Prostate gland (tissue), 2 donors: Measurements from ENCODE around the gene MYLK. TPM values are rescaled to one million over a fixed set of nuclear protein-coding genes. Genes with fewer than 3 reads are reported as not detected.

ENCODE experiments used
- DNase-seq: peaks from one replicate; pipeline ENCODE4 v3.0.0-alpha.2; 2019; ENCODE audit warnings: low spot score
- H3K27ac ChIP-seq, 2 donors: fragments of 200-600 bp; sonication (generic); 2 replicates each; pipeline ENCODE4 v1.5.1; 2017 to 2019
- H3K27me3 ChIP-seq: fragments of 200-600 bp; sonication (generic); replicated peaks from 2 replicates; pipeline ENCODE4 v1.5.1; 2019; ENCODE audit not compliant: insufficient read depth
- H3K36me3 ChIP-seq, 2 donors: fragments of 200-600 bp; sonication (generic); 1 replicate in 1 of 2; 2 replicates in 1 of 2; pipeline versions ENCODE4 v1.5.1 to v1.8.1; 2017 to 2019
- H3K4me1 ChIP-seq: fragments of 200-600 bp; sonication (generic); replicated peaks from 2 replicates; pipeline ENCODE4 v1.5.1; 2019
- H3K4me3 ChIP-seq, 2 donors: fragments of 200-600 bp; sonication (generic); 2 replicates each; pipeline ENCODE4 v1.5.1; 2017 to 2019
- H3K9me3 ChIP-seq: fragments of 200-600 bp; sonication (generic); 2 replicates; pipeline ENCODE4 v1.5.1; 2017
- POLR2A ChIP-seq: fragments of 450-650 bp; IDR thresholded peaks from one replicate; pipeline ENCODE4 v1.6.1; 2016; ENCODE audit warnings: antibody characterized with exemption, mild to moderate bottlenecking
- POLR2AphosphoS5 ChIP-seq: sonication (generic); formaldehyde crosslinking; IDR thresholded peaks from one replicate; pipeline ENCODE4 v1.6.1; 2017; ENCODE audit warnings: antibody characterized with exemption
- WGBS: methylation state at CpG from one replicate; pipeline ENCODE4 v1.1.5; 2018; 5-methylcytosine and 5-hydroxymethylcytosine counted together
- intact Hi-C: fragments of 100-400 bp; cut with DNase I; formaldehyde crosslinking; loops from one replicate; pipeline ENCODE4 v1.14.2; 2022
- total RNA-seq, 2 donors: library from RNA; depleted of rRNA; stranded (reverse); fragments of >200 nt; gene quantifications; one replicate each; pipeline ENCODE4 v1.1.0, GENCODE V29; 2016
- TF ChIP-seq, protein P1 (sequence below), 4 experiments: fragments of 200-600 bp in 2 of 4; fragments of 450-650 bp in 2 of 4; sonication (generic) in 2 of 4; IDR thresholded peaks; 1 replicate in 3 of 4; 2 replicates in 1 of 4; pipeline ENCODE4 v1.5.1; 2016 to 2019; ENCODE audit warnings: antibody characterized with exemption in 4 of 4, mild to moderate bottlenecking in 2 of 4, moderate library complexity in 2 of 4

MYLK gene
- total RNA-seq, 2 donors from 2014 or later: 345 to 600 TPM

DNA sequence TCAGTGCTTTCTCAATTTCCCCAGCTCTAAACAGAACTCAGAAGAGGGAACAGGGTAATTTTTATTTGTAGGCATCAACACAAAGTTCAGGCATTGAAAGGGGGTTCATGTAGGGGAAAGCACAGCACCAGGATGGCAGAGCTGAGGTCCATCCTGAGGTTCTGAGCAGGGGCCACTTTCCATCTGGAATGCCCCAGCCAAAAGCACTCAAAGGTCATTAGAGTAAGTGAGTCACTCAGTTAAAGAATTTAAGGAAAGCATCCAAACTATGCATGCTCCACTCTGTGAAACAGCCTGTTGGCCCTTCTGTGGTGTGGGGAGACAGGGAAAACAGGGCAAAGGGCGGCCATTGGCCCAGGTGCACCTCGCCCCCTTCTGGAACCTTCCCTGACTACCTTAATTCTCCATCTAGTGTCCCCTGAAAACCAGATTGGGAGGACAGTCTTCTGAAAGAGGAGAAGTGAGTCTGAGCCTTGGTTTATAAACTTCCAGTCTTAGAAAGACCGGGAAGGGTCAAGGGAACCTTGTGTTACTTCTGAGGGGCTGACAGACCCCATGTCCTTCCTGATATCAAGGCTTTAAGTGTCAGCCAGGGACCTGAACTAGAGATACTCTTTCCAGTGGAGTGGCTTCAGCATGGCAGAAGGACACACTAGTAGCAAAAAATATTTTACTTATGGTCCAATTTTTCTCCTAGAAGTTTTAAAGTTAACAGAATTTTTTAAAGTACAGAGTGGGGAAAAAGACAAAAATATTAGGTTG is 133.3 kb downstream of the MYLK start:
- no peaks in the 10 kb centered on the region for H3K36me3 ChIP-seq
- WGBS: 80% methylated on average over 3 of the region's 3 CpGs
- intact Hi-C loops: no loop called here
- no peak overlapping the region for H3K4me3 ChIP-seq
- TF ChIP-seq POLR2AphosphoS5 (no peak), POLR2A (no peak)
- TF ChIP-seq, protein P1, sequence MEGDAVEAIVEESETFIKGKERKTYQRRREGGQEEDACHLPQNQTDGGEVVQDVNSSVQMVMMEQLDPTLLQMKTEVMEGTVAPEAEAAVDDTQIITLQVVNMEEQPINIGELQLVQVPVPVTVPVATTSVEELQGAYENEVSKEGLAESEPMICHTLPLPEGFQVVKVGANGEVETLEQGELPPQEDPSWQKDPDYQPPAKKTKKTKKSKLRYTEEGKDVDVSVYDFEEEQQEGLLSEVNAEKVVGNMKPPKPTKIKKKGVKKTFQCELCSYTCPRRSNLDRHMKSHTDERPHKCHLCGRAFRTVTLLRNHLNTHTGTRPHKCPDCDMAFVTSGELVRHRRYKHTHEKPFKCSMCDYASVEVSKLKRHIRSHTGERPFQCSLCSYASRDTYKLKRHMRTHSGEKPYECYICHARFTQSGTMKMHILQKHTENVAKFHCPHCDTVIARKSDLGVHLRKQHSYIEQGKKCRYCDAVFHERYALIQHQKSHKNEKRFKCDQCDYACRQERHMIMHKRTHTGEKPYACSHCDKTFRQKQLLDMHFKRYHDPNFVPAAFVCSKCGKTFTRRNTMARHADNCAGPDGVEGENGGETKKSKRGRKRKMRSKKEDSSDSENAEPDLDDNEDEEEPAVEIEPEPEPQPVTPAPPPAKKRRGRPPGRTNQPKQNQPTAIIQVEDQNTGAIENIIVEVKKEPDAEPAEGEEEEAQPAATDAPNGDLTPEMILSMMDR (IDR thresholded peaks at IDR 0.05): no peak
- H3K27ac ChIP-seq: no peak overlapping the region
- no peaks in the 10 kb centered on the region for H3K9me3 ChIP-seq
- DNase-seq: no peak
- no peaks in the 10 kb centered on the region for H3K27me3 ChIP-seq
- H3K4me1 ChIP-seq: no peaks in the 10 kb centered on the region

DNA sequence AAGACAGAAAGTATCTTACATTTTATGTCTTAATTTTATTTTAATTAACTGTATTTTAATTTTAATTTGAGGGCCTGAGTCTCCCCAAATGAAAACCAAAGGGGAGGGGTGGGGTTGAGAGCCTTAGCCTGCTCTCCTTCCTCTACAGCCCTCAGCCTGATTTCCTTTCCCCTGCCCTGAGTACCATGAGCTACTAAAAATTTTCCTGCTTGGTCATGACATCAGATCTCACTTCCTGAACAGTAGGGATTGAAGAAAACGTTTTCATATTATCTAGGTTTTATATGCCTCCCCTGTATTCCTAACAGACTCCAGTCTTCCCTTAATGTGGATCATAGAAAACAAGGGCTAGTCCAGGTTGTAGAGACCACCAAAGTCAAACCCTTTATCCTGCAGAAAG is 133.9 kb downstream of the MYLK start:
- WGBS: 32% methylated on average over 1 of the region's 1 CpG
- Histone ChIP-seq H3K27me3 (no peaks in the 10 kb centered on the region), H3K27ac (no peak overlapping the region), H3K36me3 (no peaks in the 10 kb centered on the region), H3K9me3 (no peaks in the 10 kb centered on the region), H3K4me3 (no peak overlapping the region), H3K4me1 (no peaks in the 10 kb centered on the region)
- DNase-seq: no peak
- TF ChIP-seq, protein P1 (IDR thresholded peaks at IDR 0.05): no peak
- TF ChIP-seq POLR2A: no peak
- TF ChIP-seq POLR2AphosphoS5: no peak
- intact Hi-C loops: no loop called here

DNA sequence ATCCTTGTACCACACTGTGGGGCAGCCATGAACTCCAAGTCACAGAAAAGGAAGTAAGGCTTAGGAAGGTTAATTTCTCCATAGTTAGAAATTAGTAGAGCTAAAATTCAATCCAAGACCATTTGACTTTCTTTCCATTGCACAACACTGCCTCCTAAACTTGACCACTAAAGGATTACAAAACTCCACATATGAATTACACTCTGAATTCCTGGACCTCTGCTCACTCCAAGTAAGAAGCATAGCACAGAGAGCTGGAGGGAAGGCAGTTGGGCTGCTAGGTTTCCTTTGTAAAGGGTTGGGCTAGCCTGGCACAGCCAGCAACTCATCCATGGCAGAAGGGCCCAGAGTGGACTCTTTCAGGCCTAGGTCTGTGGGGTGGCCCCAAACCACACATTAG is 134.4 kb downstream of the MYLK start:
- Histone ChIP-seq H3K36me3 (no peaks in the 10 kb centered on the region), H3K9me3 (no peaks in the 10 kb centered on the region), H3K4me1 (no peaks in the 10 kb centered on the region), H3K4me3 (no peak overlapping the region), H3K27ac (no peak overlapping the region), H3K27me3 (no peaks in the 10 kb centered on the region)
- no peak for DNase-seq
- intact Hi-C loops: no loop called here
- no peak for TF ChIP-seq POLR2AphosphoS5
- TF ChIP-seq, protein P1 (IDR thresholded peaks at IDR 0.05): no peak

DNA sequence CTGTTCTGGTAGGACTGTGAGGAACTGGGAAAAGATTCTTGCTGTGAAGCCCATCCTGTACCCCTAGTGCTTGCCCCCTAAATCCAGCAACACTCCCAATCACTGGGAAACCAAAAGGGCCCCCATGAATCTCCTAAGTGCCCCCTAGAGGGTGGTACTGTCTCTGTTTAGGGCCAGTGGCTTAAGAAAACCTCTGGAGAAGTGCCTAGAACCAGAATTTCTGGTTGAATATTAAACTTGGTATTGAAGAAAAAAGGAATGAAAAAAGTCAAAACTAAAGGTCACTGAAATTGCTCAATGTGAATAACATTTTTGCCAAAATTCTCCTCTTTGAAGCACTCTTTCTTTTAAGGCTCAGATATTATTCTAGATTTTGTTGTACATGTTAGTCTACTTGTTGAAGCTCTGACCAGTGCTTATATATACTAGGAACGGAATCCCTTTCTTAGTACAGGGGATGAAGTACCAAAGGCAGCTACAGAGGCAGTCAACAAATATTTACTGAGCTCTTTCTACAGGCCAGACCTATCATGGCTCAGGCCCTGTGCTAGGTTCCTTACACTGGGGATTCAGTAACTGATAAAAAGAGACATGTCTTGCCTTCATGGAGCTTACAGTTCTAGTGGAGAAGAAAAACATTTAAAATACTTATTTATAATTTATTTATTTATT is 138.8 kb downstream of the MYLK start:
- Histone ChIP-seq H3K27ac (no peak overlapping the region), H3K4me3 (no peak overlapping the region), H3K9me3 (no peaks in the 10 kb centered on the region), H3K27me3 (no peaks in the 10 kb centered on the region), H3K4me1 (no peaks in the 10 kb centered on the region), H3K36me3 (no peaks in the 10 kb centered on the region)
- DNase-seq: no peak
- WGBS: 100% methylated on average over 1 of the region's 1 CpG
- intact Hi-C loops: no loop called here
- TF ChIP-seq, protein P1 (IDR thresholded peaks at IDR 0.05): no peak
- TF ChIP-seq POLR2A (no peak), POLR2AphosphoS5 (no peak)

DNA sequence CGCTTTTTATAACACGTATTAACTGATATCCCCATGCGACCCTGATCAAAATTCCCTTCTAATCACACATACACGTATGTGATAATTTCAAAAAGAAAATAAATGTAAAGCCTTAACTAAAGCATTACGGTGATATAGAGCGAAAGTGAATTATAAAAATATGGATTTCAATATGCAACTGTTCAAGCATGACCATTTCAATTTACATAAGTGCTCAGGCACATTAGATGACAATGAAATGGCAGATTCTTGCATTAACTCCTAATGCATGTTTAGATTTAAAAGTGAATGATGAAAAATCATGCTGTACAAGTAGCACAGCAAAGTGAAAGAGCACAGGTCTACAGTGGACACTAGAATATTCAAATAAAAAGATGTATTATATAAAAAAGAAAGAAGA is 140.1 kb downstream of the MYLK start:
- 95% methylated on average over 6 of the region's 6 CpGs for WGBS
- TF ChIP-seq POLR2AphosphoS5: no peak
- TF ChIP-seq, protein P1 (IDR thresholded peaks at IDR 0.05): no peak
- intact Hi-C loops: no loop called here
- no peaks in the 10 kb centered on the region for H3K36me3 ChIP-seq
- no peaks in the 10 kb centered on the region for H3K27me3 ChIP-seq
- H3K4me3 ChIP-seq: no peak overlapping the region
- H3K27ac ChIP-seq: no peak overlapping the region
- no peak for DNase-seq
- no peaks in the 10 kb centered on the region for H3K9me3 ChIP-seq
- no peaks in the 10 kb centered on the region for H3K4me1 ChIP-seq
